NCI-H1105 (cell line): ENCODE data around the gene CT45A1.
"Not testable (repeated sequence)": the region's sequence is repeated elsewhere in the genome, so short reads cannot be mapped to it uniquely, and the experiment has no call there.

Experiments used
- DNase-seq: peaks from one replicate; lab custom pipeline; 2025; lab: John Stamatoyannopoulos, UW

The CT45A1 gene, protein sequence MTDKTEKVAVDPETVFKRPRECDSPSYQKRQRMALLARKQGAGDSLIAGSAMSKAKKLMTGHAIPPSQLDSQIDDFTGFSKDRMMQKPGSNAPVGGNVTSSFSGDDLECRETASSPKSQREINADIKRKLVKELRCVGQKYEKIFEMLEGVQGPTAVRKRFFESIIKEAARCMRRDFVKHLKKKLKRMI

DNA sequence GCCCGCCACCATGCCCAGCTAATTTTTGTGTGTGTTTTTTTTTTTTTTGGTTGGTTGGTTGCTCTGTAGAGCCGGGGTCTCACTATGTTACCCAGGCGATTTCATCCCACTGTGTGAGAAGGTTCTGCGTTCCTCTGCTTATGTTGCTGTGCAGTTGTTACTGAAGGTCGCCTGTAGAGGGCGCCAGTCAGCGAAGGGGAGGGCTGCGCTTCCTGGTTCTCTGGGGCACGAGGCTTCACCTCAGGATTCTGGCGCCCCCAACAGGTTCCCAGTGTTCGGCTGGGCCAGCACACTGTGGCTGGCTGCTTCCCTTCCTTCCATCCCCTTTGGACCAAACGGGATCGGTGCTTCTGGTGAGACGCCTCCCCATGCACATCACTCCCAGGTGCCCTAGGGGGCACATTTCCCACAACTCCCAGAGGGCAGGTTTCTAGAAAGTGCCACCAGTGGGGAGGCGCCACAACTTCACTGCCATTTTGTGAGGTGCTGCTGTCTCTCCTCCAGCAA lies at the start of gene CT45A1:
Gene CT45A1, plus strand, starts transcription at position 457 of the 507 bp plus-strand sequence. CDS start 5,302 bp downstream, outside the sequence.
- not testable (repeated sequence) for DNase-seq

DNA sequence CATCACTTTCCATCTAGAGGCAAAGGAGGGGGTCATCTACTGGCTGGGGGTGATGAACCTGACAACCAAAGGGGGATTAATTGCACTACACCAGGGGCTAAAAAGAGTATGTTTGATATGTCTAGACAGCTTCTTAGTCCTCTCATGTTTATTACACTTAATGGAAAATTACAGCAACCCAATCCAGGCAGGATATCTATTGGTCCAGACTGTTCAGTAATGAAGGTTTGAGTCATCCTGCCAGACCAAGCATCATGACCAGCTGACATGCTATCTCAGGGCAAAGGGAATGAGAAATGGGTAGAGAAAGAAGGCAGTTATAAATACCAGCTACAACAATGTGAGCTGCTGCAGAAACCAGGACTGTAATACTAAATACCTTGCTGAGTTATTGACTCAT lies 40.5 kb upstream of the CT45A1 start:
- DNase-seq: not testable (repeated sequence)

DNA sequence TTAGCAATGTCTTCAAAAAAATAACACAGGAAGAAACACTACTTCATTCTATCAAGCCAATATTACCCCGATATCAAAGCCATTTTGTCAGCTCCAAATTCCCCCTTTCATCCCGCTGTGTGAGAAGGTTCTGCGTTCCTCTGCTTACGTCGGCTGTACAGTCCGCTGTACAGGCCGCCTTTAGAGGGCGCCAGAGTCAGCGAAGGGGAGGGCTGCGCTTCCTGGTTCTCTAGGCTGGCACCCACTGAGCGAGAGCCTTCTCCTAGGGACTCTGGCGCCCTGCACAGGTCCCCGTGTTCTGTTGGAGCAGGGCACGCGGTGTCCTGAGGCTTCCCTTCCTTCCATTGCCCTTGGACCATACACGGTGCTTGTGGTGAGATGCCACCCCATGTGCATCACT lies 25.3 kb upstream of the CT45A1 start:
- DNase-seq: no peak

DNA sequence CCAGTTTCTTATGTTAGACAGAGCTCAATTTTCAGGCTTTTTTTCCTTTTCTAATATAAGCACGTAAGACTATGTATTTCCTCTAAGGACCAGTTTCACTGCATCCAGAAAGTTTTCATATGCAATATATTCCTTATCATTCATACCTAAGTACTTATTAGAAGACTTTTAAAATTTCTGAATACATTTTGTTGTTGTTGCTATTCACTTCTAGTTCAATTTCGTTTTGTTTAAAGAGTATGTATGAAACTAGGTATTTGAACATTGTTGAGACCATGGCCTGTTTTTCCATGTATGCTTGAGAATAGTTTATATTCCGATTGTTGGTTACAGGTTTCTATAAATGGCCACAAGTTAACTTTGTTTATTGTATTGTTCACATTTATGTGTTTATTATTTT lies 18.0 kb upstream of the CT45A1 start:
- no peak for DNase-seq

DNA sequence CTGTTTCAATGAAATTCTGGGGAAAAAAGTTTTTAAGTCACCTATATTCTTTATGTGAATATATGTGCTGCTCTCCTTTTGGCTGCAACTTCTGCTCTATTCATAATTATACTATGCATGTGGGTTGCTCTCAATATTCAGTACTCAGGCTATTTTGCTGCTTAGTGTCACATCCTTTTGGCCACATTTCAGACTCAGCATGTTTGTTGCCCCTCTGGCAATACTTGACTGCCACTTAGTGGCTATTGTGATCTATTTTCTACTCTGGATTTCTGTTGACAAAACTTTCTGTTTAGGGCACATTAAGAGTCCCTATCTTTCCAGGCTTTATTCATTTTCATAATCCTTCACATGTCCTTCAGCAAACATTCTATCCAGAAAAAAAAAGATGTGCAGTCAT lies 15.8 kb upstream of the CT45A1 start:
- DNase-seq: no peak

DNA sequence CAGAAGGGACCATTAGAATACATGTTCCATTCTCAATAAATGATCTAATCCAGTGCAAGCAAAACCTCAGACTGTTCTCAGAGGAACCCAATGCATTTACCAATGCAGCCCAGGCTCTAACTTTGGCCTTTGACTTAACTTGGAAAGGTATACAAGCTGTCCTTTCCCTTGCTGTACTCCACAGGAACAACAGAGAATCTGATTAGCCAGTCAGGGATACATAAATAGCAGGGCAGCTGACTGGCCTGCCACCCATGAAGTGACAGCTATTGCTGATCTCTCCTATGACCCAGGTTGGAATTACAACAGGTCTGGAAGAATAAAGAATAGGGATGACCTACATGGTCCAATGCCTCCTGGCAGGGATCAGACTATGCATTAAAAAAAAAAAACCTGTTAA lies 14.5 kb upstream of the CT45A1 start:
- no peak for DNase-seq

DNA sequence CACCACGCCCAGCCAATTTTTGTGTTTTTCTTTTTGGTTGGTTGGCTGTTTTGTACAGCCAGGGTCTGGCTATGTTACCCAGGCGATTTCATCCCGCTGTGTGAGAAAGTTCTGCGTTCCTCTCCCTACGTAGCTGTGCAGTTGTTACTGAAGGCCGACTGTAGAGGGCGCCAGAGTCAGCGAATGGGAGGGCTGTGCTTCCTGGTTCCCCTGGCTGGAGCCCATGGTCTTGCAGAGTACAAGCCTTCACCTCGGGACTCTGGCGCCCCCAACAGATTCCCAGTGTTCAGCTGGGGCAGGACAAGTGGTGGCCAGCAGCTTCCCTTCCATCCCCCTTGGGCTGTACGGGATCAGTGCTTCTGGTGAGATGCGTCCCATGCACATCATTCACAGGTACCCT lies 5.6 kb upstream of the CT45A1 start:
- DNase-seq: no peak

DNA sequence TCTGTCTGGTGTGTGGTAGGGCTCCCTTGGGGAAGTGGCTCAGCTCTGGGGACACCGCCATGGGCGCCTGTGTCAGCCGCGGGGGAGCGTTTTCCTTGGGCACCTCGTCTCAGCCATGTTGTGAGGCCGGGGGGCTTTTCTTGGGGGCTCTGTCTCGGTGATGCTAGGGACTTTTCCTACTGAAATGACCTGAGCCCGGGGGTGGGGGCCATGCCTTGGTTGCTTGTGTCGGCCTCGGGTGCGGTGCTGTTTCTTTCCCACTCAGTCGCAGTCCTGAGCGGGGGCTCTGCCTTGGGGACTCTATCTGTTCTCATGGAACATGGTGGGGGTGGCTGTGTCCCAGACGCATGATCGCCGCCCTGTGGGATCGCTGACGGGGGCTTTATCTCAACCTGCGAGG lies 356 bp downstream of the CT45A1 start:
- no peak for DNase-seq

DNA sequence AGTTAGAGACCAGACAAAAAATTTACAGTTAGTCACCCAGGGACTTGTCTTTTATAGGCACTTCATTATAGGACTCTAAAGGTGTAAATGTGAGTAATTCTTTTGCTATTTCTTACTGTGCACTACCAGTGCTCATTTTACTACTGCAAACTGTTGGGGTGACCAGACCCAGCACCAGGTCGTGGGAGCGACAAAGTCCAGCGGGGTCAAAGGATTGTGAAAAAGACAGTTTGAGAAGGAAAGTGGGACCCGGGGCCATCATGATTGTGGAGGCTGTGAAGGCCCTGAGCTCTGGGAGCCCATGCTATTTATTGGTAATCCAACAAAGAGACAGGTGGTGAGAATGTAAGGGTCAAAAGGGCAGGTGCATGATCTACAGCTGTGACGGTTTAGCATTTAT lies 21.2 kb downstream of the CT45A1 start:
- DNase-seq: not testable (repeated sequence)

DNA sequence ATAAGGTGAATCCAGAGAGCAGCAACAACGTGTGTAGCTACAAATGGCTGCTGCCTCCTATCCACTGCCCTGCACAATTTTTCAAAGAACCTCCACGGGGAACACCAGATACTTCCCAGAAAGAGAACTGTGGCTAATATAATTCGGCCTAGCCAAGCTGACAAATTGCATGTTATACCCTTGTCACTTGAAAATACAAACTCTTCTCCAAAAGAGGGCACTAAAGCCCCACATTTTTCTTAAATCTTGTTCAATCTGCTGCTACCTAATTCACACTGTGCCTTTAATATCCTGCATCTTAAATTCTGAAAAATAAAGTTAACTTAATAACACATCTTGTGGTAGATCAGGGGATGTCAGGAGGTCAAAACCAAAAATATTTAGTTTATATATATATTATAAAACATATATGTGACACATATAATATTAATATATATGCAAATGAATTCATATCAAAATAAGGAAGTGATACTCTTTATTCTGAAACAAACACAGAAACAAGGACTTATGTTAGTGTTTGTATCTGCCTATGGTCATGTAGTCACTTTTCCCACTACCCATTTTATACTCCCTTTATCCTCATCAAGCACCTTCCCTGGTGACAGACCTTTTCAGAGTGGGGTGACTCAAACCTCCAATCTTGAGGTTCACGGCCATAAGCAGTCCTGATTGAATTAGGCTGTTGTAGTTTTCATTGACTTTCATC lies 24.1 kb downstream of the CT45A1 start:
- DNase-seq: no peak

DNA sequence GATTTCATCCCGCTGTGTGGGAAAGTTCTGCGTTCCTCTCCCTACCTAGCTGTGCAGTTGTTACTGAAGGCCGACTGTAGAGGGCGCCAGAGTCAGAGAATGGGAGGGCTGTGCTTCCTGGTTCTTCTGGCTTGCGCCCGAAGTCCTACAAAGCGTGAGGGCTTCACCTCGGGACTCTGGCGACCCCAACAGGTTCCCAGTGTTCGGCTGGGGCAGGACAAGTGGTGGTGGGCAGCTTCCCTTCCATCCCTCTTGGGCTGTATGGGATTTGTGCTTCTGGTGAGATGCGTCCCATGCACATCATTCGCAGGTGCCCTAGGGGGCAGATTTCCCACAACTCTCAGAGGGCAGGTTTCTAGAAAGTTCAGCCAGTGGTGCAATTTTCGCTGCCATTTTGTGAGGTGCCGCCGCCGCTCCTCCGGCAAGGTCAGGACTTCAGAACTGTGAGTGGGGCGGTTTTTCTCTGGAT lies 27.3 kb downstream of the CT45A1 start:
- no peak for DNase-seq

DNA sequence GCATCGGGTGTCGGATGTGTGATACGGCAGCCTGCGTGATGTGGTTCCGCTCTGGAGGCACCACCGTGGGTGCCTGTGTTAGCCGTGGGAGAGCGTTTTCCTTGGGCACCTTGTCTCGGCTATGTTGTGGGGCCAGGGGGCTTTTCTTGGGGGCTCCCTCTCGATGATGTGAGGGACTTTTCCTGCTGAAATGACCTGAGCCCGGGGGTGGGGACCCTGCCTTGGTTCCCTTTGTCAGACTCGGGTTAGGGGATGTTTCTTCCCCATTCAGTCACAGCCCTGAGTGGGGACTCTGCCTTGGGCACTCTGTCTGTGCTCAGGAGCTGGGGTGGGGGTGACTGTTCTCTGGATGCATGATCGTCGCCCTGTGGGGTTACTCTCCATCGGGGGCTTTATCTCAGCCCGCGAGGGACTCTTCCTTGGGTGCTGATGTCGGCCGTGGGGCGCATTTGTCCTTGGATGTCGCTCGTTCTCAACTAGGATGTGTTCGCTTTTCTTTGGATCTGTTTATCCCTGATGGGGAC lies 27.8 kb downstream of the CT45A1 start:
- no peak for DNase-seq

DNA sequence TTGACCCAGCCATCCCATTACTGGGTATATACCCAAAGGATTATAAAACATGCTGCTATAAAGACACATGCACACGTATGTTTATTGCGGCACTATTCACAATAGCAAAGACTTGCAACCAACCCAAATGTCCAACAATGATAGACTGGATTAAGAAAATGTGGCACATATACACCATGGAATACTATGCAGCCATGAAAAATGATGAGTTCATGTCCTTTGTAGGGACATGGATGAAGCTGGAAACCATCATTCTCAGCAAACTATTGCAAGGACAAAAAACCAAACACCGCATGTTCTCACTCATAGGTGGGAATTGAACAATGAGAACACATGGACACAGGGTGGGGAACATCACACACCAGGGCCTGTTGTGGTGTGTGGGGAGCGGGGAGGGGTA lies 31.3 kb downstream of the CT45A1 start:
- not testable (repeated sequence) for DNase-seq

DNA sequence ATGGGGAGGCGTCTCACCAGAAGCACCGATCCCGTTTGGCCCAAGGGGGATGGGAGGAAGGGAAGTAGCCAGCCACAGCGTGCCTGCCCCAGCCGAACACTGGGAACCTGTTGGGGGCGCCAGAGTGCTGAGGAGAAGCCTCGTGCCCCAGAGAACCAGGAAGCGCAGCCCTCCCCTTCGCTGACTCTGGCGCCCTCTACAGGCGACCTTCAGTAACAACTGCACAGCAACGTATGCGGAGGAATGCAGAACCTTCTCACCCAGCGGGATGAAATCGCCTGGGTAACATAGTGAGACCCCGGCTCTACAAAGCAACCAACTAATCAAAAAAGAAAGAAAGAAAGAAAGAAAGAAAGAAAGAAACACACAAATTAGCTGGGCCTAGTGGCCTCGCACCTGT lies 54.7 kb downstream of the CT45A1 start, which contains the start of gene CT45A3:
Gene CT45A3, minus strand, starts transcription at position 101 of the 400 bp plus-strand sequence. CDS start 3,747 bp downstream, outside the sequence.
- not testable (repeated sequence) for DNase-seq
